OCI-LY7 (cell line): ENCODE measurements around the gene HRC. TPM values are rescaled to one million over a fixed set of nuclear protein-coding genes. Genes with fewer than 3 reads are reported as not detected.
A peak's percentile ranks its signal among the peaks of the same experiment; 100 is the strongest.

ENCODE experiments used
- BruUV-seq: library from RNA; stranded (reverse); fragments of 400-500 nt; replicated peaks from 2 replicates; lab custom pipeline; 2021; lab: Mats Ljungman, UMichigan
- CTCF ChIA-PET: fragments of 300-600 bp; sonication (Branson Sonifier 250); formaldehyde crosslinking; loops from one replicate; lab custom pipeline; 2022; ENCODE audit warnings: antibody characterized with exemption; ENCODE audit not compliant: unreplicated experiment; lab: Charles Lee
- POLR2A ChIA-PET: fragments of 300-600 bp; sonication (Branson Sonifier 250); formaldehyde crosslinking; loops from one replicate; lab custom pipeline; 2022; ENCODE audit warnings: antibody characterized with exemption; lab: Charles Lee
- DNase-seq: peaks from one replicate; pipeline ENCODE4 v3.0.0-alpha.2; 2015; ENCODE audit warnings: low spot score
- H2AFZ ChIP-seq: fragments of 200-600 bp; sonication (generic), shearing (Covaris generic); 2 replicates; pipeline ENCODE4 v1.6.1; 2014; ENCODE audit warnings: mild to moderate bottlenecking, antibody characterized with exemption, low read length, moderate library complexity
- H3K27ac ChIP-seq: fragments of 200-600 bp; sonication (generic); 2 replicates; pipeline ENCODE4 v1.5.1; 2014; ENCODE audit warnings: mixed run types, low read depth, mild to moderate bottlenecking, moderate library complexity, low read length, inconsistent platforms; ENCODE audit not compliant: poor library complexity, severe bottlenecking
- H3K36me3 ChIP-seq: fragments of 200-600 bp; sonication (generic); 2 replicates; pipeline ENCODE4 v1.6.1; 2014; ENCODE audit warnings: mild to moderate bottlenecking, antibody characterized with exemption, low read length, moderate library complexity, mixed read lengths; ENCODE audit not compliant: insufficient read depth
- H3K4me1 ChIP-seq: fragments of 200-600 bp; sonication (generic); 2 replicates; pipeline ENCODE4 v1.5.1; 2014; ENCODE audit warnings: mild to moderate bottlenecking, low read length; ENCODE audit not compliant: insufficient read depth, poor library complexity, severe bottlenecking
- H3K4me2 ChIP-seq: fragments of 200-600 bp; sonication (generic); 2 replicates; pipeline ENCODE4 v1.6.1; 2014; ENCODE audit warnings: mild to moderate bottlenecking, low read length
- H3K4me3 ChIP-seq: fragments of 200-600 bp; sonication (generic); 2 replicates; pipeline ENCODE4 v1.5.1; 2014; ENCODE audit warnings: mild to moderate bottlenecking, low read depth, low read length; ENCODE audit not compliant: poor library complexity, severe bottlenecking
- H3K79me2 ChIP-seq: fragments of 200-600 bp; sonication (generic); 2 replicates; pipeline ENCODE4 v1.6.1; 2016; ENCODE audit warnings: low read depth, mild to moderate bottlenecking, low read length, moderate library complexity, mixed read lengths; ENCODE audit not compliant: insufficient read depth
- H3K9me2 ChIP-seq: fragments of 200-600 bp; sonication (generic); 2 replicates; pipeline ENCODE4 v1.6.1; 2016; ENCODE audit warnings: mild to moderate bottlenecking, low read length, mixed read lengths; ENCODE audit not compliant: insufficient read depth
- H3K9me3 ChIP-seq: fragments of 200-600 bp; sonication (generic); 2 replicates; pipeline ENCODE4 v1.6.1; 2014; ENCODE audit warnings: mild to moderate bottlenecking, mixed run types, low read length, mixed read lengths
- H4K20me1 ChIP-seq: fragments of 200-600 bp; sonication (generic); 2 replicates; pipeline ENCODE4 v1.6.1; 2014; ENCODE audit warnings: mild to moderate bottlenecking, antibody characterized with exemption, low read length, moderate library complexity, mixed read lengths; ENCODE audit not compliant: insufficient read depth
- EZH2phosphoT487 ChIP-seq: fragments of 200-600 bp; sonication (generic); IDR thresholded peaks from 2 replicates; pipeline ENCODE4 v1.6.1; 2018; ENCODE audit warnings: low read depth, borderline replicate concordance, mild to moderate bottlenecking, mixed run types, antibody characterized with exemption, low read length, moderate library complexity, mixed read lengths
- intact Hi-C: fragments of 100-400 bp; cut with micrococcal nuclease; formaldehyde crosslinking; loops from one replicate; pipeline ENCODE4 v1.10.0; 2022; ENCODE audit not compliant: unreplicated experiment
- total RNA-seq, 2 experiments: library from RNA; depleted of rRNA in 1 of 2; stranded (reverse); fragments of >200 nt in 1 of 2; shearing (Covaris generic) in 1 of 2; gene quantifications; 2 replicates each; pipeline ENCODE4 v1.2.3, GENCODE V29; 2014 to 2022
- TF ChIP-seq, protein P1 (sequence below): fragments of 200-600 bp; sonication (generic); conservative IDR thresholded peaks from 2 replicates; pipeline ENCODE4 v1.5.1; 2014; ENCODE audit warnings: mild to moderate bottlenecking, antibody characterized with exemption, low read length, moderate library complexity, mixed read lengths

The HRC gene
- total RNA-seq, 2 experiments from 2014 or later: not detected

DNA sequence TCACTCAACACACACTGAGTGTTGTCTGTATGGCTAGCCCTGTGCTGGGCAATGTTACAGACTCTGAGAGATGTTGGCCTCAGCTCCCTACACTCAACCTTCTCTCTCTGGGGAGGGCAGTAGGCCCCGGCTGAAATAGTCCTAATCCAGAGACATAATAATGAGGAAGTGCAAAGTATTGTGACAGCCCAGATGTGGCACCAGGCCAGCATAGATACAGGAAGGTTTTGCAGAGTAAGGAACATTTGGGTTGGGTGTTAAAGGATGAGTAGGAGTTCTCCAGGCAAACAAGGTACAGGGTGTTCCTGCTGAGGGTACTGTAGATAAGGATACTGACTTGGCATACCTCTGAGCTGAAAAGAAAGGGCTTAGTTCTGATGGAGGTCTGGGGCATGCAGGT is 38.7 kb downstream of the HRC start:
- DNase-seq: no peak
- BruUV-seq: no TSS peak
- Histone ChIP-seq H3K36me3 (no peaks in the 10 kb centered on the region), H3K4me3 (no peak overlapping the region), H2AFZ (no peak overlapping the region), H3K79me2 (no peaks in the 10 kb centered on the region), H3K4me2 (no peak overlapping the region), H4K20me1 (no peaks in the 10 kb centered on the region), H3K9me2 (no peaks in the 10 kb centered on the region), H3K9me3 (no peaks in the 10 kb centered on the region), H3K27ac (no peak overlapping the region), H3K4me1 (peaks cover 28% of the 10 kb centered on the region)
- no peak for TF ChIP-seq EZH2phosphoT487
- TF ChIP-seq, protein P1, sequence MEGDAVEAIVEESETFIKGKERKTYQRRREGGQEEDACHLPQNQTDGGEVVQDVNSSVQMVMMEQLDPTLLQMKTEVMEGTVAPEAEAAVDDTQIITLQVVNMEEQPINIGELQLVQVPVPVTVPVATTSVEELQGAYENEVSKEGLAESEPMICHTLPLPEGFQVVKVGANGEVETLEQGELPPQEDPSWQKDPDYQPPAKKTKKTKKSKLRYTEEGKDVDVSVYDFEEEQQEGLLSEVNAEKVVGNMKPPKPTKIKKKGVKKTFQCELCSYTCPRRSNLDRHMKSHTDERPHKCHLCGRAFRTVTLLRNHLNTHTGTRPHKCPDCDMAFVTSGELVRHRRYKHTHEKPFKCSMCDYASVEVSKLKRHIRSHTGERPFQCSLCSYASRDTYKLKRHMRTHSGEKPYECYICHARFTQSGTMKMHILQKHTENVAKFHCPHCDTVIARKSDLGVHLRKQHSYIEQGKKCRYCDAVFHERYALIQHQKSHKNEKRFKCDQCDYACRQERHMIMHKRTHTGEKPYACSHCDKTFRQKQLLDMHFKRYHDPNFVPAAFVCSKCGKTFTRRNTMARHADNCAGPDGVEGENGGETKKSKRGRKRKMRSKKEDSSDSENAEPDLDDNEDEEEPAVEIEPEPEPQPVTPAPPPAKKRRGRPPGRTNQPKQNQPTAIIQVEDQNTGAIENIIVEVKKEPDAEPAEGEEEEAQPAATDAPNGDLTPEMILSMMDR: no peak
- intact Hi-C loops: loop anchor here (5.0 kb wide), 1 partner anchor 91 kb away; no protein-coding TSS in a partner anchor
- ChIA-PET POLR2A (no interaction called here), CTCF (no interaction called here)

DNA sequence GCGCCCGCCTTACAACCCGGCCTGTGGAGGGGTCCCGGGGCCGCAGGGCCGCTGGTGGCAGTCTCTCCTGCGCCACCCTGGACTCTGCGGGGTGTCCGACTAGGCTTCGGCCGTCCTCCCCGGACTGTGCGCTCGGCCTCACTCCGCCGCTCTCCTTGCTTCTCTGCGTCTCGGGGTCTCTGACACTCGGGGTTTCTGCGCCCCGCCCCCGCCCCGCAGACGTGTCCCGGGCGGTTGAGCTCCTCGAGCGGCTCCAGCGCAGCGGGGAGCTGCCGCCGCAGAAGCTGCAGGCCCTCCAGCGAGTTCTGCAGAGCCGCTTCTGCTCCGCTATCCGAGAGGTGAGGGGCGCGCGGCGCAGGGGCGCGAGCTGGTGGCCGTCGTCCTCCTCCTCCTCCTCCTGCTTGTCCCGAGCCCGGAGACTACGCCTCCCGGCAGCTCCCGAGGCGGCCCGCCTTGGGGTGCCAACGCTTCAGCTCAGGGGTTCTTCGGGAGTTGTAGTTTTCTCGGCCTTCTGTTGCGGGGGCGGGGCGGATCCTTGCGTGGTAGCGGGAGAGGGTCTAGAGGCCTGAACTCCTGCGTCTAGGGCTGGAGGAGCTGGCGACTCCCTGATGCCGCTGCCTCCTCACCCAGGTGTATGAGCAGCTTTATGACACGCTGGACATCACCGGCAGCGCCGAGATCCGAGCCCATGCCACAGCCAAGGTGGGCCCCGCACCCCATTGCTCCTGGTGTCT is 40.4 kb downstream of the HRC start:
- H3K36me3 ChIP-seq: peaks cover 2% of the 10 kb centered on the region; the same call in 1 of the 2 replicates
- intact Hi-C loops: loop anchor here (5.0 kb wide), 1 partner anchor 93 kb away; no protein-coding TSS in a partner anchor
- H3K4me2 ChIP-seq: peak overlapping the region; percentile 88
- no peak overlapping the region for H3K27ac ChIP-seq
- BruUV-seq: no TSS peak
- DNase-seq: peak; percentile 25
- ChIA-PET POLR2A (interaction anchor here (0.6 to 2.0 kb wide), 2 partner anchors 13 to 84 kb away, joined by 3 to 7 read pairs; no protein-coding TSS in a partner anchor), CTCF (interaction anchor here (1.6 kb wide), 1 partner anchor 84 kb away, joined by 5 read pairs; no protein-coding TSS in a partner anchor)
- no peak for TF ChIP-seq EZH2phosphoT487
- TF ChIP-seq, protein P1: no peak
- no peaks in the 10 kb centered on the region for H3K79me2 ChIP-seq
- no peak overlapping the region; the same call in 1 of the 2 replicates for H2AFZ ChIP-seq
- H3K4me3 ChIP-seq: peak overlapping the region; percentile 72
- no peaks in the 10 kb centered on the region for H3K9me3 ChIP-seq
- H3K4me1 ChIP-seq: peaks cover 23% of the 10 kb centered on the region
- no peaks in the 10 kb centered on the region for H4K20me1 ChIP-seq
- H3K9me2 ChIP-seq: no peaks in the 10 kb centered on the region
